GM21737 (cell line): ENCODE data around the gene GCN1.

Experiments
- ATAC-seq: cut with Tn5 transposase; IDR thresholded peaks from one replicate; pipeline ENCODE4 v1.9.1; 2021; ENCODE audit warnings: mild to moderate bottlenecking, moderate library complexity; ENCODE audit not compliant: unreplicated experiment

Gene GCN1

DNA sequence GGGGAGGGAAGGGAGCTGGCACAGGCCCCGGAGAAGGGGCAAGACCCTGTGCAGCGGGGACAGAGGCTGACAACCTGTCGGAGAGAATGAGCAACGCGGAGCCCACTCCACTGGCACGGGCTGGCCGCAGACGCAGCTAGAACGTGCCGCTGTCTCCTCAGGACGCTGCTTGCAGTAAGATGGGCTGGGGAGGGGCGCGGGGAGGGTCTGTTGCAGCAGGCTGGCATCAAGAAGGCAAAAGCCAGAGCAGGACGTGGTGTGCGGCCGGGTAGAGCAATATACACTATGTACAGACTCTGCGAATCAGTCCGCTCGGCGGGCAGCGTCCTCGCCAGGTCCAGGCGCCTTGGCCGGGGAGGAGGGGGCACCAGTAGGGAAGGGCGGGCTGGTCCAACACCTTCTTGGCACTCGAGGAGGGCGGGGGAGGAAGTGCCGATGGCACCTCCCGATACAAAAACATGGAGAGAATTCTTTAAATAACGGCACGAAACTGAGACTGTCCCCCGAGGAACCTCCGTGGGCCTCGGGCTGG is 97.8 kb downstream of the GCN1 start:
- no peak for ATAC-seq

DNA sequence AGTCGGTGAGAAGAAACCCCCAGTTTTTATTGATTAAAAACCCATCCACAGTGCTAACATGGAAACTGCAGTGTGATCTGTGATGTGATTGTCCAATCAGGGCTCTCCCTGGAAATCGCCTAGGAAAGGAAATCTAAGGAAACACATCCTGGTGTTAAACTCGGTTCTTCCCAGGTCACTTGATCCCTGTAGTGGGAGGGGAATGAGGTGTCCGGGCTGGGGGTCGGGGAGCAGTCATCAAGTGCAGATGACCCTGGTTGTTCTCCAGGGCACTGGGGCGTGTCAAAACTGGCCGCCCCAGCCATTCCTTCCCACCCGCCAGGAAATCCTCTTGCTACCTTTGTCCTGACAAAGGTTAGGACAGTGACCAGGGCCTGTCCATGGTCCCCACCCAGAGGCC is 98.8 kb downstream of the GCN1 start:
- no peak for ATAC-seq

DNA sequence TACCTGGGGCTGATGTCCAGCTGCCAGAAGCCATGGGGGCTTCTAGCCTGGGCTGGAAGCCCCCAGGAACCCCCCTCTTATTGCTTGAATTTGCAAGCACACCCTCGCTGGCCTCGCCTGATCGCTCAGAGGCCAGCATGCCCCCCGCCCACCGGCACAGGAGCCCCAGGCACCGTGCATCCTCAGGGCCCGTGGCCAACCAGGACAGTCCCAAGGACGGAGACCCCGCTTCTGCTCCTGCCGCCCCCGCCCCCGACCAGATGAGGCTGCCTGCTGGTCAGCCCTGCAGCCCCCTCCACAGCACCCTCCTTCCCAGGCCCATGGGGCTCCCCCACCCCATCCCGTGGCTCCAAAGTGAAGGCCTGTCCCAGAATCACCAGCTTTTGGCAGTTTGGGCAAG is 99.2 kb downstream of the GCN1 start:
- ATAC-seq, result no peak

DNA sequence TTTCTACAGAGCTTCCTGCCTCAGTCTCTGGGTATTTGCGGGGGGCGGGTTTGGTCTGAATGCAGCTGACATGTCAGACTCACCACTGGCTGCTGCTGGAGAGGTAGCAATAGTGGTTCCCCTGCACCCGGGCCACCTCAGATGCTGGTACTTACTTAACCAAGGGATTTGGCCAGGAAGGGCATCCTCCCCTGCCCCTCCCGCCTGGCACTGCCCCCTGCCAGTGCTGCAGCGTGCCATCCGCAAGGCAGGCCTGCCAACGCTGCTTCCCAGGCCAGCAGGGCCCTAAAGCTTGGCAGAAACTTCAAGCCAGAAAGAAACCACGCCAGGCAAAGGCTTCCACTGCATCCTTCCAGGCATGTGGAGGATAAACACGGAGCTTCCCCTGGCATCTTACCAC is 100.0 kb downstream of the GCN1 start:
- no peak for ATAC-seq

DNA sequence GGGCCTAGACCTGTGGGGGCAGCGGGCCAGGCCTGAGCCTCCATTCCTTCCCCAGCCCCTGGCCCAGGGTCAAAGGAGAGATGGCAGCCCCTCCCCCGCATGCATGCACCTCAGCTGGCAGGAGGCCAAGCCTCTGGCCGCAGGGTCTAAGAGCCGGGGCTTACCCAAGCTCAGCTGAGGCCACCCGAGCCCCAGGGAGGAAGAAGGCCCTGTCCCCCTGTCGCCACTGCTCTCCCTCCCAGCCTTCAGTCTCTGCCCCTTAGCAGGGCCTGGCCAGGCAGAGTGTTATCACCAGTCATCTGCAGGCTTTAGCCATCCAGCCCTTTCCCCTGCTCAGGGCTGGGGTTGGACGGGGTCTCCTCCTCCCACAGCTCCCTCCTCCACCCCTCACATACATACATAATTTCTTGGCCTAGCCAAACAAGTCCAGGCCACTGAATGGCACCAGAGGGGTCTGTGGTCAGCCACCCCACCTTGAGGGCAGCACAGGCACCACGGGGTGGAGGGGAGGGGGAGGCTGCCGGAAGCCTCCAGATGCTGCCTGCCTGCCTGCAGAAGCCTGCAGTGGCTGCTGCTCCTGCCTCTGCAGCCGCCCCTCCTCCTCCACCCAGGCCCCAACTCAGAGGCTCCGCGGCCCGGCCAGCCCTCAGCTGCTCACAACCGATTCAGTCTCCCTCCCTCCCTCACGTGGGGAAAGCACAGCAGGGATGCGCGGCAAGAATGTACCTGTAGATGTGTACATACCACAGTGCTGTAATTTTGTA is 100.7 kb downstream of the GCN1 start:
- no peak for ATAC-seq

DNA sequence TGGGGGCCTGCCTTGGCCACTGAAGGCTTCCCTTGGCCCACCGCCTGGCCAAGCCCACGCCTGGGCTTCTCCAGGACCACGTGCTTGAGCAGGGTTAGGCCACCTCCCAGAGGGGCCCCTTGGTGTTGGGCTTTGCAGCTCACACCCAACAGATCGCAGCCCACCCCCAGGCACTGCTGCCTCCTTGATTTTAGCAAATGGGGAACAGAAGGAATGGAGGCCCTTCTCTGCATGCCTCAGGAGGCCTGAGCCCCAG is 101.3 kb downstream of the GCN1 start:
- no peak for ATAC-seq

DNA sequence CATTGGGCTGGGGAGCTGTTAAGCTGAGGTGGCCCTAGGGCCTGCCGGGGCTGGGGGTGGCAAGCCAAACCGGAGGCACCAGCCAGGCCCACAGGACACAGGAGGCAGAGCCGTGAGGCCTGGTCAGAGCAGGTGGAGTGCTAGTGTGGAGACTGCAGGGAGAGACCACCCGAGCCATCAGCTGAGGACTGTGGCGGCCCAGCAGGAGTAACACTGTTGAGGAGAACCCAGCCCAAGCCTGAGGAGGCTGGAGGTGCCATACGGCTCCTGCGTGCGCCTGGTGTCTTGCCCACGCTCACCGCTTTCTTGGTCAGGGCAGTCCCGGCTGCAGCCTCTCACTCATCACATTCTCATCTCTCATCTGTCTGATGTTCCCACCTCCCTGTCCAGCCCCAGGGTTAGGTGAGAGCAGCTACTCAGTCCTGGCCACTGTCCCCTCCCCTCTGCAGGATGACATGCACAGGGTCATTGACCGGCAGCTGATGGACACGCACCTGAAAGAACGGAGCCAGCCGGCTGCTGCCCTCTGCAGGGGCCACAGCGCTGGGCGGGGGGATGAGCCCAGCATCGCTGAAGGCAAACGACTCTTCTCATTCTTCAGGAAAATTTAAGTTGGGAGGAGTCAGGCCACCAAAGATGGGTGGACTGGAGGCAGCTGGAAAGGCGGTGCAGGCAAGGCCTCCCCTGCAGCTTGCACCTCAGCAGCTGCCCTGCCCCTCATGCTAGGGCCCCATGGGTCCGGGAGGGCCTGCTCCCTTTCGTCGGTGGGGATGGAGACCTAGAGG is 101.8 kb downstream of the GCN1 start:
- ATAC-seq, result no peak

DNA sequence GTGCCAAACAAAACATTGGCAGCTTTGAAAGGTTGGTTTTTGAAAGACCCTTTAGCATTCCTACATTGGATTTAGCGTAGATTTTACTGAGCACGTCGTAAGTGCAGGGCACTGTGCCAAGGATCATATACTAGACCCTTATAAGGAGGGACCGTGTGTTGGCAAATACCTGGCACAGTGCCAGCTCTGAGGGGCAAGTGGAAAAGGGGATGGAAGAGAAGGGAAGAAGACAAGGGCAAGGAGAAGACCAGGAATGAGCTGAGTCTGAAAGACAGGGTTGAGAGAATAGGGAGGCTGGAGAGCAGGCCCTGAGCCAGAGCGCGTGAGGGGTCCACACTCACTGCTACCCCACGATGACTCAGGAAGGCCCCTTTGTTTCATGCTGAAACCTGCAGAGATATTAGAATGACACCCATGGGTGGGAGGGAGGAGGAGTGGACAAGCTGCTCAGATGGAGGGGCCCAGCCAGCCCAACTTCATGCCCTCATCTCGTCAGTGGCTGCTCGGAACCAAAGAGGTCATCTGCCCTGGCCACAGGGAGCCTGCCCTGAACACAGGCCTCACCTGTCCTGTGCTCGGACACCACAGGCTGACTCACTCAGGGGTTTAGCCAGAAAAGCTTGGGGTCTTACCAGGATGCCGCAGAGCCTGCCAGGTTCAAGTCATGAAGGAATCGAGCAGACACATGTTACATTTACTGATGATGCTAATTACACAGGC is 103.0 kb downstream of the GCN1 start:
- no peak for ATAC-seq

DNA sequence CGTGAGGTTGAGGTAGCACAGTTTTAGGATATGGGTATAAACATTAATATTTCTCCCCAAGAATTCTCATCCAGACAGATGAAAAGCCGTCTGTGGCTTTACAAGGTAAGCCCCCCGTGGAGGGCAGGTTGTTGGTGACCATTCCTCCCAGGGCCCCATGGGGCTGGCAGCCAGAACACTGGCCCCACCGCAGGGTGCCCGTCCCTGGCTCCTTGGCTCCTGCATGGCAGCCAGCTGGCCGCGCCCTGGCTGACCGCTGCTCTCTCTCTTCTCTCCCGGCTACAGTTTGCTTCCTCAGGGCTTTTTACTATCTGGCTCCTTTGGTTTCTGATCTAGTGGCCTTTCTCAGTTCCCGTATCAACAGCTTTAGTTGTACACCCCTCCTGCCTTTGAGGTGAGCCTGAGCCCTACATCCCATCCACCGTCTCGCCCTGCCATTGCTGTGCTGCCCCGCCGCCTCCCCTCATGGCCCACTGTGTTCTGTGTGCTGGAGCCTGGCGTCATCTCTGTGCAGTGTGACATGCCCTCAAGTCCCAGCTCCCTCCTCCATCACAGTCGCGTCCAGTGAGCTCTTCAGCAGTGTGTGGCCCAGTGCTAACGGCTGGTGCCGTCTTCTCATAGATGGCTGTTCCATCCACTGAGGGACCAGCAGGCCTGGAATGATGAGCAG is 103.8 kb downstream of the GCN1 start:
- ATAC-seq, result no peak

DNA sequence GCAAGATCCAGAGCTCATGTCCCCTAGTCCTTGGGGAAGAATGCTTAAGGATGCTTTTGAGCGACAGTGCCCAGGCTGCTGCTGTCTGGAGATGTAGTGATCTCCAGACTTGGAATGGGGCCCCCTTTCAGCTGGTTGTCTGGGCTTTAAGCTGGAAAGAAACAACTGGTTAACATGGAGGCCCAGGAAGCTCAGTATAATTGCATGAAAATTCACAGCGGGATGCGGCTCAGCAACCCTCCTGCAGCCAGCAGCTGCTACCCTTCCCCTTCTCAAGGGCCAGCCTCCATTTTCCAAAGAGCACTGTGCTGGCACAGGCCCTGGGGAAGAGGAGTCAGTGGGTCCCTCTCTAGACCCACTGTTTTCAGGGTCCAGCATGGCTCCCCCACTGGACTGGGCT is 104.3 kb downstream of the GCN1 start:
- no peak for ATAC-seq

DNA sequence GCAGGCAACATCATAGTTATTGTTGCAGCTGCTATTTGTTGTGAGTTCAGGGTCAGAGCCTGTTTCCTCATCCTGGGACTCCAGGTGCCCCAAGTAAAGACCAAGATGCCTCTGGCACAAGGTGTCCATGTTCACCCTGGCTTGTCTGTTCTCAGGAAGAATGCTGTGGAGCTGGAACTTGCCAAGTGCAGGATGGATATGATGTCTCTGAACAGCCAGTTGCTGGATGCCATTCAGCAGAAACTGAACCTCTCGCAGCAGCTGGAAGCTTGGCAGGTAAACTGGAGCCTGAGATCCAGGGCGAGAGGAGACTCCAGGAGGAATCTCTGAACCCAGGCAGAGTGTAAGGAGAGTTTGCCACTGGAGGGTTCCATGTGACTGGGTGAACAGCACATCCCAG is 104.7 kb downstream of the GCN1 start:
- ATAC-seq, result no peak

DNA sequence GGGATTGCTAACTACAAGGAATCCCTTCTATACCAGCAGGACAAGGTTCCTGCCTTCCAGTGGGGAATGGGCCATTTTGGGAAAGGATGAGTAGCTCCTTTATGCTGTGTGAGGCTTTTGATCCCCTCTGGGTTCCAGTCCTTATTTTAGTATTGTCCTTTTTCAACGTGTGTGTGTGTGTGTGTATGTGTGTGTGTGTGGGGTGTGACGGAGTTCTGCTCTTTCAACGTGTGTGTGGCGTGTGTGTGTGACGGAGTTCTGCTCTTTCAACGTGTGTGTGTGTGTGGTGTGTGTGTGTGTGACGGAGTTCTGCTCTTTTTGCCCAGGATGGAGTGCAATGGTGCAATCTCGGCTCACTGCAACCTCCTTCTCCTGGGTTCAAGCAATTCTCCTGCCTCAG is 105.4 kb downstream of the GCN1 start:
- ATAC-seq, result no peak

DNA sequence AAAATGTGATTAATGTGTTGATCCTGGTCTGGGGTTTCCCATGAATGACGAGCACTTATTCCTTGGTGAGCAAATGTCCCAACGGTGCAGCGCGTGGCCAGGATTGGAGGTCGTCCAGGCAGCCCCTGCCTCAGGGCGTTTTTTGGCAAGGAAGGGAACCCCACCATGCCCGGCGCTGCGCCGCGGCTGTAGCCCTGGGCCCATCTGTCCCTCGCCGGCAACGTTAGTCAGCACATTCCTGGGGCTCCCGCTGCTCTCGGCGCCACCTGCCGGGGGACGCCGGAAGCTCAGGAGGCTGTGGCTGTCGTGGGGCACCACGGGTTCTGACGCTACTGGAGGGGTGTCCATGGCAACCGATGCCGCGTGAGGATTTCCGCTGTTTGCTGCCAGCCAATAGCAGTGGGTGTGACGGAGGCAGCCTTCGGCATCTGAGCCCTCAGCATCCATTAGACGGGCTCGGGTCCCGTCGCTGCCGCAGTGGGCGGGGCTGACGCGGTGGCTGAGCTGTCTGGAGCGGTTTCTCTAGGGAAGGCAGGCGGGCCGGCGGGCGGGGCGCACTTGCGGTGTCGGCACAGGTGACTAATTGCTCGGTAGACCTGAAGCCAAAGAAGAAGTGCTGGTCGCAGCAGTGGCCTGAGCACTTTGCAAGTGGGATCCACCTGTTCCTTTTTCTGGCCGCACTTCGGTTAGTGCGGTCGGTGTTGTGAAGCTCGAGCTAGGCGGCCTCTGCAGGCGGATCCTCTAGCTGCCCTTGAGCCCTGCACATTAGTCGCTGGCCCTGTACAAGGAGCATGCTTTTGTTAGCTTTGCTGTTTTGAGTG is 107.5 kb downstream of the GCN1 start:
- ATAC-seq, result peak; percentile 97

DNA sequence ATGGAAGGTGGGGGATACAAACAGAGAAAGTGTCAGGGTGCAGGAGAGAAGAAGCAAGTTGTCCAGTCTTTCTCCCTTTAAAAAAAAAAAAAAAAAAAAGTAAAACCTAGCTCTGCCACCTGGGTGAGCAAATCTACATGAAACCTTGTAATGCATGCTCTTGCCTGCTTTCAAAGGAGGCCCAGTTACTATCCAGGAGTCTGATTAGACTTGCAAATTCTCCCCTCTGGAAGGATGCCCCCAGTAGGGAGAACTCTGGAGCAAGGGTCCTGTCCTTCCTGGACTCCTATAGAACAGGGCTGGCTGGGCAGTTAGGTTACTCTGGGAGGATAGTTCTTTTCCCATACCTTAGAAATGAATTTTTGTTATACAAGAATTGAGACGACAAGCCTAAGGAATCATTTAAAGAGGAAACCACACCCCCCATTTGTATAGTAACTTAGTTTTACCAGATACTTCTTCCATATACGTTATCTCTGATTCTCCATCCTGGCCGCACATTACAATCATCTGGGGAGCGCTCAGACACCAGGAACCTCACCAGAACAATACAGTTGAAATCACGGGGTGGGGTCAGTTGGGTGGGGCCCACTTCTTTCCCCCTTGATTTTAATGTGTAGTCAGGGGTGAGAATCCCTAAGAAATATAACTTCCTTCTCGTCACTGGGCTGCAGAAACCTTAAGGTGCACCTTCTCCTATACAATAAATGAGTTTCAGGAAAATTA is 108.4 kb downstream of the GCN1 start:
- no peak for ATAC-seq

DNA sequence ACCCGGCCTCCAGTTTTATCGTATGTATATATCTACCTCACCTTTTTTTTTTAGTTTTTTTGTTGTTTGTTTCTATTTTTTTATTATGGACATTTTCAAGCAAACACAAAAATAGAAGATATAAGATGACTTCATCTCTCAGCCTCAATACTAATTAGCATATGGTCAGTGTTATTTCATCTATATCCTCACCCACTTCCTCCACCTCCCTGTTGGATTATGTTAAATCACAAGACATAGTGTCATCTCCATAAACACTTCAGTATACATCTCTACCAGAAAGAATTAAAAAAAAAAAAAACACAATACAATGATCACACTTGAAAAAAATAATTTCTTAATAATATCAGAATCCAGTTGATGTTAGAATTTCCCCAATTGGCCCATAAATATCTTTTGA is 112.9 kb downstream of the GCN1 start:
- ATAC-seq, result no peak

DNA sequence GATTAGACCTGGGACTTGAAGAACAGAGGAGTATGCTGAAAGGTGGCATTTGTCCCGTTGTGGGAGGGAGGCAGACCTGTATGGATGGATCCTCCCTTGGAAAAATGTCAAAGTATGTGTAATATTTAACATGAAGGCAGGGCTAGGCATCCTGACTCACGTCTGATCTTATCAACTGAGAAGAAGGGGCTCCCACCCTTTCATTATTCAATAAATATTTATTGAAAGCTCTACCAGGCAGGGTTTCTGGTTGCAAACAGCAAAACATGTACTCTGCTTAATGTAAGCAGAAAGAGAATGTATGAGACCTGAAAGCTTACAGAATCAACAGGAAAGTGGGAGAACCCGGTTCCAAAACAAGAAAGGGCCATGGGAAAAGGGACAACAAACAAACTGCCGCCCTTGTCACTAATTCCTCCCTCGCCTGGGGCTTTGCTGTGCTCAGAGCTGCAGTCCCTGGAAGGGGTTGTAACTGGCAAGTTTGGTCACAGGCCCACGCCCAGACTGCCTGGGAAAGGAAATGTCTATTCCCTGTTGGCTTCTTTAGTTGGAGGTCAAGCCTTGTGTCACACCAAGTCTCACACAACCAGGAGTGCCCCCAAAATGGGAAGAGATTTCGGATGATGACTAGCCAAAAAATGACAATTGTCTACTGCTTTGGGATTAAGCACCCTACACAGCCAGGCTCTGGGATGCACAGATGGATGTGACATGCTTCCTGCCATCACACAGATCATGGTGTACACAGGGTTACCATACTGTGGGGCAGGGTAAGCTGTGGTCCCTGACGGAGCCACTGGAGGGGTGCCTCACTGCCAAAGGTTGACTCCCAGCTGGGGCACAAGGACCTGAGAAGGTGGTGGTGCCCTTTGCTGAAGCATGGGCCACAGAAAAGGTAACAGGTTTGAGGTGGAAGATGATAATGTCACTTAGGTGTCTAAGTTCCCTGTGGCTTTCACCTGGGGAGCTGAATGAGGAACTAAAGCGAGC is 114.8 kb downstream of the GCN1 start:
- ATAC-seq, result no peak

DNA sequence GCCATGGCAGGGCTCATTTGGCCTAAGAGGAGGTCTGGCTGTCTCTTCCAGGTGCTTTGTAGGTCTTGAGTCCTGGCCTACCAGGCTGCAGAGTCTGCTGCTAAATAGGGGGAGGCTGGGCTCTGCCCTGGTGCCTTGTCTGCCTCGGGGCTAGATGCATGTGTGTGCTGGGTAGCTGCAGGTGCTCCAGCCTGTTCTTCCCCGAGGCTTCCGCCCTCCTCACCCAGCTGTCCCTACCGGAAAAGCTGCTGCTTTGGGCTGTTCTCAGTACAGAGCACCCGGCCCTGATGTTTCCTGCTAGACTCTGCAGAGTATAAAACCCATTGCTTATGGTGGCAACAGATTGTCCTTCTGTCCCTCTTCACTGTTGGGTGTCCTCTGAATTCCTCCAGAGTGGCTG is 115.6 kb downstream of the GCN1 start:
- ATAC-seq, result no peak

DNA sequence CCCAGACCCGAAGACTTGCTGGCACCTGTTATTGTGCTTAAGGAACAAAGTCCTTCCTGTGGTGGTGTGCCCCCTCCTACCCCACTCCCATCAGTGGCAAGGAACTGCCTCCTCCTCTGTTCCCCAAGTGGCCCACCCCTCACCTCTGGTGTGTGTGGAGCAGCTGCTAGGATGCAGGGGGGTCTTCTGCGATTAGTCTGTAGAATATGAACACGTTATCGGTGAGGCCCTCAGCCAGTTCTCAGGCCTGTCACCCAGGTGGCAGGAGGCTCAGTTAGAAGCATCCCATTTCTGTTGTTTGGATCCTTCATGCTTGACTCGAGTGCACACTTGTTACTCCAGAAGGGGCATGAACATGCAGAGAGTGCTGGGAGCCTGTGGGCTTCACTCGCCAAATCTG is 117.3 kb downstream of the GCN1 start:
- ATAC-seq, result no peak
